Measurements from ENCODE around the gene PRKAR1B.

DNA sequence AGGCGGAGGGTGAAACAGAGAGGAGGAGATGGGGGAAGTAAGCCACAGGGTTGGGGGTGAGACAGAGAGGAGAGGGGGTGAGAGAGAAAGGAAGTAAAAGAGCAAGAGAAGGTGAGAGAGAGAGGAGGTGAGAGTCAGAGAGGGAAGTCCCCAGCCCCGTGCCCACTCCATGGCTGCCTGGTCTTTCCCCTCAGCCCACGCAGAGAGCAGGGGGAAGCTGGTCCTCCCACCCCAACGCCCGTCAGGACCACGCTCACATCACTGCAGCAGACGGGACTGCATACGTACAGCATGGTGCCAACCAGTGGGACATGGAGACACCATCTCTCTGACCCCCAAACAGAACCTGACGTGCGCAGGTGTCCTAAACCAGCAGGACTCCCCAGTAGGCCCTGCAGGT is 195.3 kb downstream of the PRKAR1B start:
- TF ChIP-seq, protein P1, sequence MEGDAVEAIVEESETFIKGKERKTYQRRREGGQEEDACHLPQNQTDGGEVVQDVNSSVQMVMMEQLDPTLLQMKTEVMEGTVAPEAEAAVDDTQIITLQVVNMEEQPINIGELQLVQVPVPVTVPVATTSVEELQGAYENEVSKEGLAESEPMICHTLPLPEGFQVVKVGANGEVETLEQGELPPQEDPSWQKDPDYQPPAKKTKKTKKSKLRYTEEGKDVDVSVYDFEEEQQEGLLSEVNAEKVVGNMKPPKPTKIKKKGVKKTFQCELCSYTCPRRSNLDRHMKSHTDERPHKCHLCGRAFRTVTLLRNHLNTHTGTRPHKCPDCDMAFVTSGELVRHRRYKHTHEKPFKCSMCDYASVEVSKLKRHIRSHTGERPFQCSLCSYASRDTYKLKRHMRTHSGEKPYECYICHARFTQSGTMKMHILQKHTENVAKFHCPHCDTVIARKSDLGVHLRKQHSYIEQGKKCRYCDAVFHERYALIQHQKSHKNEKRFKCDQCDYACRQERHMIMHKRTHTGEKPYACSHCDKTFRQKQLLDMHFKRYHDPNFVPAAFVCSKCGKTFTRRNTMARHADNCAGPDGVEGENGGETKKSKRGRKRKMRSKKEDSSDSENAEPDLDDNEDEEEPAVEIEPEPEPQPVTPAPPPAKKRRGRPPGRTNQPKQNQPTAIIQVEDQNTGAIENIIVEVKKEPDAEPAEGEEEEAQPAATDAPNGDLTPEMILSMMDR (IDR thresholded peaks at IDR 0.05; ENCODE audit: low read length) = no peak
- no peak for TF ChIP-seq EZH2 (IDR thresholded peaks at IDR 0.05; ENCODE audit: borderline replicate concordance, low read length)

Data from OCI-LY1 (cell line).